B cell (primary cell): ENCODE data around the gene LYSMD2.

Experiments
- CTCF ChIP-seq: fragments of 200-600 bp; IDR thresholded peaks from one replicate; pipeline ENCODE4 v1.8.0; 2022; ENCODE audit warnings: antibody characterized with exemption, mild to moderate bottlenecking
- EZH2 ChIP-seq: IDR thresholded peaks from 2 replicates; pipeline ENCODE4 v1.6.1; 2012; ENCODE audit warnings: borderline replicate concordance, low read depth, mild to moderate bottlenecking, moderate library complexity, low read length; ENCODE audit not compliant: insufficient read depth, poor library complexity, severe bottlenecking

GRCh38 chr15:51750792-51751696 lies 13.6 kb upstream of the LYSMD2 start, which contains the start of gene TMOD2:
- TF ChIP-seq CTCF (no peak), EZH2 (no peak)
